Endothelial cell of umbilical vein (primary cell): ENCODE results near the gene UBP1. TPM values are rescaled to one million over a fixed set of nuclear protein-coding genes. Genes with fewer than 3 reads are reported as not detected.

ENCODE experiments used
- BruUV-seq: library from RNA; stranded (reverse); fragments of 400-500 nt; replicated peaks from 2 replicates; lab custom pipeline; 2021; lab: Mats Ljungman, UMichigan
- CTCF ChIA-PET: fragments of 300-600, 350-600 bp; sonication (Branson Sonifier 250); formaldehyde crosslinking; loops from one replicate; lab custom pipeline; 2021; ENCODE audit warnings: antibody characterized with exemption, inconsistent platforms; lab: Charles Lee
- POLR2A ChIA-PET: fragments of 300-600, 350-600 bp; sonication (Branson Sonifier 250); formaldehyde crosslinking; loops from one replicate; lab custom pipeline; 2021; ENCODE audit warnings: antibody characterized with exemption, inconsistent platforms; lab: Charles Lee
- DNase-seq: peaks from one replicate; pipeline ENCODE4 v3.0.0-alpha.2; 2011; ENCODE audit warnings: low read depth, low spot score
- FAIRE-seq: peaks from 2 replicates; lab custom pipeline; 2011; peaks lifted over from hg19 to GRCh38; lab: Jason Lieb, UNC
- H2AFZ ChIP-seq: 2 replicates; pipeline ENCODE4 v1.6.0; 2012; ENCODE audit warnings: low read depth, low read length, control low read depth, inconsistent platforms
- H3K27ac ChIP-seq: 2 replicates; pipeline ENCODE4 v1.5.1; 2011; ENCODE audit warnings: low read depth, mild to moderate bottlenecking, control low read depth, low read length, moderate library complexity; ENCODE audit not compliant: insufficient read depth
- H3K27me3 ChIP-seq, 2 experiments: 2 replicates each; pipeline versions ENCODE4 v1.6.0 to v1.6.1; 2011; ENCODE audit warnings: low read length in 2 of 2, mixed read lengths in 1 of 2; ENCODE audit not compliant: control insufficient read depth in 2 of 2, insufficient read depth in 2 of 2
- H3K36me3 ChIP-seq, 2 experiments: 2 replicates in 1 of 2; 3 replicates in 1 of 2; pipeline ENCODE4 v1.5.1; 2011; ENCODE audit warnings: low read length in 2 of 2, mild to moderate bottlenecking in 1 of 2, moderate library complexity in 1 of 2; ENCODE audit not compliant: control insufficient read depth in 2 of 2, insufficient read depth in 2 of 2; ENCODE audit errors: extremely low read depth in 1 of 2
- H3K4me1 ChIP-seq: 3 replicates; pipeline ENCODE4 v1.5.1; 2011; ENCODE audit warnings: mild to moderate bottlenecking, low read length; ENCODE audit not compliant: control insufficient read depth, insufficient read depth; ENCODE audit errors: extremely low read depth
- H3K4me2 ChIP-seq: 2 replicates; pipeline ENCODE4 v1.6.1; 2011; ENCODE audit warnings: low read length, control low read depth, mixed read lengths; ENCODE audit not compliant: insufficient read depth
- H3K4me3 ChIP-seq, 3 experiments: fragments of 200-600 bp in 1 of 3; sonication (generic), shearing (Covaris generic) in 1 of 3; replicated peaks in 1 of 3; 2 replicates each; pipeline ENCODE4 v1.5.1; 2011 to 2016; ENCODE audit warnings: control low read depth in 3 of 3, low read length in 3 of 3, mild to moderate bottlenecking in 2 of 3, inconsistent platforms in 1 of 3, low read depth in 1 of 3, moderate library complexity in 1 of 3; ENCODE audit not compliant: insufficient read depth in 1 of 3
- H3K79me2 ChIP-seq: 2 replicates; pipeline ENCODE4 v1.6.0; 2012; ENCODE audit warnings: low read length, inconsistent platforms; ENCODE audit not compliant: control insufficient read depth, insufficient read depth
- H3K9ac ChIP-seq: replicated peaks from 2 replicates; pipeline ENCODE3; 2011; ENCODE audit warnings: low read length, control low read depth; ENCODE audit not compliant: insufficient read depth; ENCODE audit errors: extremely low read depth
- H3K9me1 ChIP-seq: replicated peaks from 3 replicates; pipeline ENCODE4 v1.6.0; 2011; ENCODE audit warnings: mild to moderate bottlenecking, low read length; ENCODE audit not compliant: control insufficient read depth, insufficient read depth; ENCODE audit errors: extremely low read depth
- H3K9me3 ChIP-seq: replicated peaks from 2 replicates; pipeline ENCODE4 v1.5.1; 2012; ENCODE audit warnings: low read length, inconsistent platforms; ENCODE audit not compliant: control insufficient read depth, insufficient read depth
- H4K20me1 ChIP-seq: replicated peaks from 2 replicates; pipeline ENCODE3; 2011; ENCODE audit warnings: mild to moderate bottlenecking, low read length; ENCODE audit not compliant: control insufficient read depth, insufficient read depth; ENCODE audit errors: extremely low read depth
- EZH2 ChIP-seq: IDR thresholded peaks from 2 replicates; pipeline ENCODE4 v1.6.1; 2012; ENCODE audit warnings: borderline replicate concordance, low read depth, mild to moderate bottlenecking, moderate library complexity, low read length, inconsistent platforms; ENCODE audit not compliant: severe bottlenecking
- FOS ChIP-seq: IDR thresholded peaks from 2 replicates; pipeline ENCODE4 v1.6.1; 2011; ENCODE audit warnings: mild to moderate bottlenecking, low read length, moderate library complexity, borderline replicate concordance; ENCODE audit not compliant: insufficient read depth
- GATA2 ChIP-seq: IDR thresholded peaks from 2 replicates; pipeline ENCODE4 v1.7.0; 2011; ENCODE audit warnings: low read depth, mild to moderate bottlenecking, moderate library complexity, mixed read lengths, low read length; ENCODE audit not compliant: insufficient read length, insufficient read depth
- JUN ChIP-seq: IDR thresholded peaks from 2 replicates; pipeline ENCODE4 v1.6.1; 2011; ENCODE audit warnings: borderline replicate concordance, low read depth; ENCODE audit not compliant: insufficient read length, insufficient read depth
- MYC ChIP-seq: IDR thresholded peaks from one replicate; pipeline ENCODE4 v1.6.1; 2011; ENCODE audit warnings: mild to moderate bottlenecking, low read depth, low read length
- POLR2A ChIP-seq: IDR thresholded peaks from 2 replicates; pipeline ENCODE4 v1.6.1; 2012; ENCODE audit warnings: low read depth, mild to moderate bottlenecking, control low read depth, low read length
- POLR2AphosphoS5 ChIP-seq: IDR thresholded peaks from 2 replicates; pipeline ENCODE4 v1.6.1; 2012; ENCODE audit warnings: low read depth, mild to moderate bottlenecking, control low read depth, low read length, moderate library complexity; ENCODE audit not compliant: insufficient read depth
- dilution Hi-C: fragments of 300-500 bp; cut with MboI; formaldehyde crosslinking; loops from one replicate; pipeline ENCODE4 v1.15.0; 2019; ENCODE audit warnings: low sequenced_read_pairs; ENCODE audit not compliant: extremely low pct_ligation_motif_present
- intact Hi-C: fragments of 100-400 bp; cut with micrococcal nuclease; formaldehyde crosslinking; loops from one replicate; pipeline ENCODE4 v1.10.0; 2022
- polyA plus RNA-seq, 4 experiments: library from polyadenylated mRNA; depleted of rRNA in 3 of 4; stranded (reverse) in 3 of 4; unstranded in 1 of 4; fragments of >200 nt; gene quantifications; 2 replicates each; pipeline versions ENCODE4 v1.2.1 to v1.2.3, GENCODE V29; 2011 to 2012; ENCODE audit warnings: missing spikeins in 1 of 4
- total RNA-seq: library from RNA; stranded (reverse); gene quantifications from 2 replicates; pipeline ENCODE4 v1.2.3, GENCODE V29; 2021
- TF ChIP-seq, protein P1 (sequence below), 2 donors: IDR thresholded peaks; 1 replicate in 1 of 2; 2 replicates in 1 of 2; pipeline ENCODE4 v1.5.1; 2011; ENCODE audit warnings: low read length in 2 of 2, mild to moderate bottlenecking in 2 of 2, moderate library complexity in 2 of 2, control low read depth in 1 of 2, inconsistent platforms in 1 of 2, low read depth in 1 of 2; ENCODE audit not compliant: insufficient read depth in 1 of 2; ENCODE audit errors: extremely low read depth in 1 of 2
- TF ChIP-seq, protein P2 (sequence below): IDR thresholded peaks from 2 replicates; pipeline ENCODE4 v1.6.1; 2011; ENCODE audit not compliant: insufficient read depth, insufficient read length

UBP1 gene
- total and polyA plus RNA-seq, 2 donors (not counting 3 experiments of a cell fraction or from before 2014, with no cell fraction given) = 60.2 to 90.5 TPM

DNA sequence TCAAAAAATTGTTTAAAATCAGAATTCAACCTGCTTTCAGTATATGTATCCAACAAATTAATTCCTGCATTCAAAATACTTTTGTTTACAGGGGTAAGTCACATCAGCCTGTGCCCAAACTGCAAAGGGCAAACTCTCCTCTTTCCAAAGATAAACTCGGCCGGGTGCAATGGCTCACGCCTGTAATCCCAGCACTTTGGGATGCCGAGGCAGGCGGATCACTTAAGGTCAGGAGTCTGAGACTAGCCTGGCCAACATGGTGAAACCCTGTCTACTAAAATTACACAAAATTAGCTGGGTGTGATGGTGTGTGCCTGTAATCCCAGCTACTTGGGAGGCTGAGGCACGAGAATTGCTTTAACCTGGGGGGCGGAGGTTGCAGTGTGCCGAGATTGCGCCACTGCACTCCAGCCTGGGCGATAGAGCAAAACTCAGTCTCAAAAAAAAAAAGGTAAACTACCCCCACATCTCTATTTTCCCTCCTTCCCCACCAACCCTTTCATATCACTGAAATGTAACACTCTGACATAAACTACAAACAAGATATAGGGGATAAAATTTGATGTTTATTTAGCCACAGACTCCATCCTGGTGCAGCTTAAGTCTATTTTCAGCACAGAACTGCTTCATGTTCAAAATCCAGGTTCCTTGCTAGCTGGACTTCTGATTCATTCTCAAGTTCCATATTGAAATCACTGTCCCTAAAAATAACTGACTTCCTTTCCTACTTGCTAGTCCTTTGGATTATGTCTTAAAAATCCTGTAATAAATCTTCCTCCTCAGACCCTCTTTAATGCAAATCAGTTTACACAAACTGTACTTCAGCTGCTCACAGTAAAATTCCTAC lies 15.4 kb downstream of the UBP1 start:
- BruUV-seq = no TSS peak
- dilution Hi-C loops (no loop called here), intact Hi-C loops (no loop called here)
- DNase-seq = no peak
- H3K9me3 ChIP-seq = no peaks in the 10 kb centered on the region
- no peak for FAIRE-seq
- no peak overlapping the region for H3K9ac ChIP-seq
- peaks cover 2 to 7% of the 10 kb centered on the region in 2 experiments for H3K36me3 ChIP-seq
- no peak overlapping the region for H3K4me2 ChIP-seq
- peaks cover 6% of the 10 kb centered on the region for H4K20me1 ChIP-seq
- ChIA-PET CTCF (interaction anchor here (1.5 kb wide), 1 partner anchor 17 kb away, joined by 5 read pairs; no protein-coding TSS in a partner anchor), POLR2A (no interaction called here)
- H3K4me1 ChIP-seq = no peaks in the 10 kb centered on the region
- no peak overlapping the region for H3K27ac ChIP-seq
- TF ChIP-seq EZH2 = no peak
- no peak for TF ChIP-seq FOS
- no peak for TF ChIP-seq JUN
- no peak for TF ChIP-seq MYC
- no peak for TF ChIP-seq GATA2
- TF ChIP-seq, protein P1, sequence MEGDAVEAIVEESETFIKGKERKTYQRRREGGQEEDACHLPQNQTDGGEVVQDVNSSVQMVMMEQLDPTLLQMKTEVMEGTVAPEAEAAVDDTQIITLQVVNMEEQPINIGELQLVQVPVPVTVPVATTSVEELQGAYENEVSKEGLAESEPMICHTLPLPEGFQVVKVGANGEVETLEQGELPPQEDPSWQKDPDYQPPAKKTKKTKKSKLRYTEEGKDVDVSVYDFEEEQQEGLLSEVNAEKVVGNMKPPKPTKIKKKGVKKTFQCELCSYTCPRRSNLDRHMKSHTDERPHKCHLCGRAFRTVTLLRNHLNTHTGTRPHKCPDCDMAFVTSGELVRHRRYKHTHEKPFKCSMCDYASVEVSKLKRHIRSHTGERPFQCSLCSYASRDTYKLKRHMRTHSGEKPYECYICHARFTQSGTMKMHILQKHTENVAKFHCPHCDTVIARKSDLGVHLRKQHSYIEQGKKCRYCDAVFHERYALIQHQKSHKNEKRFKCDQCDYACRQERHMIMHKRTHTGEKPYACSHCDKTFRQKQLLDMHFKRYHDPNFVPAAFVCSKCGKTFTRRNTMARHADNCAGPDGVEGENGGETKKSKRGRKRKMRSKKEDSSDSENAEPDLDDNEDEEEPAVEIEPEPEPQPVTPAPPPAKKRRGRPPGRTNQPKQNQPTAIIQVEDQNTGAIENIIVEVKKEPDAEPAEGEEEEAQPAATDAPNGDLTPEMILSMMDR (IDR thresholded peaks at IDR 0.05; ENCODE audit: extremely low read depth in 1 of 2, insufficient read depth in 1 of 2, low read depth in 1 of 2, low read length in 2 of 2) = no peak
- TF ChIP-seq POLR2A = no peak
- TF ChIP-seq POLR2AphosphoS5 = no peak
- TF ChIP-seq, protein P2, sequence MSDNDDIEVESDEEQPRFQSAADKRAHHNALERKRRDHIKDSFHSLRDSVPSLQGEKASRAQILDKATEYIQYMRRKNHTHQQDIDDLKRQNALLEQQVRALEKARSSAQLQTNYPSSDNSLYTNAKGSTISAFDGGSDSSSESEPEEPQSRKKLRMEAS = no peak
- H2AFZ ChIP-seq = no peak overlapping the region
- no peaks in the 10 kb centered on the region for H3K27me3 ChIP-seq
- no peaks in the 10 kb centered on the region for H3K9me1 ChIP-seq
- peaks cover 81% of the 10 kb centered on the region for H3K79me2 ChIP-seq
- no peak overlapping the region for H3K4me3 ChIP-seq
